Brain microvascular endothelial cell (primary cell): Measurements from ENCODE around the gene VSIG1.

Source experiments
- DNase-seq: peaks from one replicate; pipeline ENCODE4 v3.0.0-alpha.2; 2020
- H3K27ac ChIP-seq: fragments of 250-450 bp; sonication (Bioruptor Pico); 2 replicates; pipeline ENCODE4 v1.5.1; 2020; ENCODE audit warnings: mild to moderate bottlenecking, moderate library complexity
- H3K27me3 ChIP-seq: fragments of 250-450 bp; sonication (Bioruptor Pico); replicated peaks from 2 replicates; pipeline ENCODE4 v1.5.1; 2020; ENCODE audit warnings: mild to moderate bottlenecking
- H3K36me3 ChIP-seq: fragments of 250-450 bp; sonication (Bioruptor Pico); replicated peaks from 2 replicates; pipeline ENCODE4 v1.5.1; 2020; ENCODE audit warnings: mild to moderate bottlenecking
- H3K4me3 ChIP-seq: 2 replicates; pipeline ENCODE4 v1.5.1; 2011; ENCODE audit warnings: low read depth, mild to moderate bottlenecking, control low read depth, low read length, moderate library complexity
- in situ Hi-C: cut with HindIII; loops from 2 replicates; pipeline ENCODE4 v1.10.0; 2017; ENCODE audit warnings: low sequenced_read_pairs, low pct_ligation_motif_present
- TF ChIP-seq, protein P1 (sequence below): IDR thresholded peaks from 2 replicates; pipeline ENCODE4 v1.5.1; 2011; ENCODE audit warnings: low read depth, mild to moderate bottlenecking, moderate library complexity, low read length, control low read depth, inconsistent platforms; ENCODE audit errors: missing control alignments

Gene VSIG1

DNA sequence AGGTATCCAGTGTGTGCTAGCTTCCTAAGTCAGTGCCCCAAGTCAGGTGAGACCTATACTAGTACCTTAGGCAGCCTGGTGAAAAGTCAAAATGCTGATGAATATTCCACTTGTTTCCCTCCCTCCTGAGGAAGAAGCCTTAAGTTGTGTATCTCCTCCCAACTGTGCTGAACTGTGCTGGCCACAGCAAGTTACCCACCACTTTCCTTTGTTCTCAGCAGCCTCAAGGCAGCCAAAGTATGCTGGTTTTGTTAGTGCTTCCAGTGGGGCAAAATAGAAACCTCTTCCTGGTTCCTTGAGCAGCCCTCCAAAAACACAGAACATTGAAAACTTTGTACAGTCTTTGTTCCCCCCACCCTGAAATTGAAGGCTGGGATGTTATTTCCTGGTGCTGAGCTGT, 60.6 kb downstream of the VSIG1 start:
- in situ Hi-C loops, result no loop called here
- Histone ChIP-seq H3K4me3 (no peak overlapping the region), H3K27ac (no peak overlapping the region), H3K36me3 (no peaks in the 10 kb centered on the region), H3K27me3 (no peaks in the 10 kb centered on the region)
- TF ChIP-seq, protein P1, sequence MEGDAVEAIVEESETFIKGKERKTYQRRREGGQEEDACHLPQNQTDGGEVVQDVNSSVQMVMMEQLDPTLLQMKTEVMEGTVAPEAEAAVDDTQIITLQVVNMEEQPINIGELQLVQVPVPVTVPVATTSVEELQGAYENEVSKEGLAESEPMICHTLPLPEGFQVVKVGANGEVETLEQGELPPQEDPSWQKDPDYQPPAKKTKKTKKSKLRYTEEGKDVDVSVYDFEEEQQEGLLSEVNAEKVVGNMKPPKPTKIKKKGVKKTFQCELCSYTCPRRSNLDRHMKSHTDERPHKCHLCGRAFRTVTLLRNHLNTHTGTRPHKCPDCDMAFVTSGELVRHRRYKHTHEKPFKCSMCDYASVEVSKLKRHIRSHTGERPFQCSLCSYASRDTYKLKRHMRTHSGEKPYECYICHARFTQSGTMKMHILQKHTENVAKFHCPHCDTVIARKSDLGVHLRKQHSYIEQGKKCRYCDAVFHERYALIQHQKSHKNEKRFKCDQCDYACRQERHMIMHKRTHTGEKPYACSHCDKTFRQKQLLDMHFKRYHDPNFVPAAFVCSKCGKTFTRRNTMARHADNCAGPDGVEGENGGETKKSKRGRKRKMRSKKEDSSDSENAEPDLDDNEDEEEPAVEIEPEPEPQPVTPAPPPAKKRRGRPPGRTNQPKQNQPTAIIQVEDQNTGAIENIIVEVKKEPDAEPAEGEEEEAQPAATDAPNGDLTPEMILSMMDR, result no peak
- DNase-seq, result no peak

DNA sequence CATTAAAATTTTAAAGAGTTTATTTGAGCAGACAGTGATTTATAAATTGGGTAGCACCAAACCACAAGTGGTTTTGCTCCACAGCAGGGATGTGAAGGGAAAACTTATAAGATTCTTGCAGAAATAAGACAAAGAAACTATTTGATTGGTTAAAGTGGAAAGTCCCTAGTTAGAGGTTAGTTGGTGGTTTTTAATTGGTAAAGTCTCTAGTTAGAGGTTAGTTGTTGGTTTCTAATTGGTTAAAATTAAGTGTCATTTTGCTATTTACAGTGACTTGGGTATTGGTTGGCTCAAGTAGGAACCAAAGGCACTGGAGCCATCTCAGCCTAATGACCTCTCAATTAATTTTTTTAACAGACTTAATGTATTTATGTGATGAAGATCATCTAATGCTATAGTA, 69.7 kb downstream of the VSIG1 start:
- in situ Hi-C loops, result no loop called here
- no peak for DNase-seq

DNA sequence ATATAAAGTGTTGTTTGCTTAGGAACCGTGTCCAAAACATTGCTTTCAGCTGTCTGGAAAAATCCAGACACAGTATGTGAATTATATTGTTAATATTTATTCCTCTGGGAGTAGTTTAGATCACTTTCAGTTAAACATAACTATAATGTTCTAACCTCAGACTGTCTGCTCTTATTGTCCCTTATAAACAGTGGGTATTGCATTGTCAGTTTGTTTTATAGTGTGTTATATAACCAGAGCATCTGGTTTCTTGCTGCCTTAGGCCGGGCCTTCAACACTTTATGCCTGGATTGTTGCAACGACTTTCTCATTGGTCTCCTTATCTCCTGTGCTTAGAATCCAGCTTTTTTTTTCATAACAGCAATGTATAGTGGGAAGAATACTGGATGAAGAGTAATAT, 73.1 kb downstream of the VSIG1 start:
- TF ChIP-seq, protein P1, result no peak
- no peak for DNase-seq
- H3K36me3 ChIP-seq, result no peaks in the 10 kb centered on the region
- no peak overlapping the region for H3K27ac ChIP-seq
- no peaks in the 10 kb centered on the region for H3K27me3 ChIP-seq
- in situ Hi-C loops, result no loop called here
- H3K4me3 ChIP-seq, result no peak overlapping the region

More for the DNA sequence above, 69.7 kb downstream of the VSIG1 start:
- TF ChIP-seq, protein P1, result no peak
- H3K4me3 ChIP-seq, result no peak overlapping the region
- H3K36me3 ChIP-seq, result no peaks in the 10 kb centered on the region
- H3K27ac ChIP-seq, result no peak overlapping the region
- H3K27me3 ChIP-seq, result no peaks in the 10 kb centered on the region

DNA sequence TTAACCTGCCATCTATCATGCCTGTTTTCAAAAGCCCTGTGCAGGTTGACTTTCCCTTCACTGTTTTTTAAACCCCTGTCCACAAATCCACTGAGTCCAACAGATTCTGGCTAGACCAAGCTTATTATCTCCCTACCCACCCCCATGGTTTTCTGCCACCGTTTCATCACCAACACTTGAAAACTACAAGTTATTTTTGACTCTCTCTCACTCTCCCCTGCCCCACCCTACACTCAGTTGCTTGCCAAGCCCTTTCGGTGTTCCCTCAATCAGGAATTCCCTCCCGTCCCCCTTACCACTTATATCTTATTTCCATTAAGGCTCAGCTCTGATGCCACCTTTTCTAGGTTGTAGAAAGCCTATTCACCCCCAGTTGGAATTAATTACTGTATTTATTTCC, 76.4 kb downstream of the VSIG1 start:
- TF ChIP-seq, protein P1, result no peak

DNA sequence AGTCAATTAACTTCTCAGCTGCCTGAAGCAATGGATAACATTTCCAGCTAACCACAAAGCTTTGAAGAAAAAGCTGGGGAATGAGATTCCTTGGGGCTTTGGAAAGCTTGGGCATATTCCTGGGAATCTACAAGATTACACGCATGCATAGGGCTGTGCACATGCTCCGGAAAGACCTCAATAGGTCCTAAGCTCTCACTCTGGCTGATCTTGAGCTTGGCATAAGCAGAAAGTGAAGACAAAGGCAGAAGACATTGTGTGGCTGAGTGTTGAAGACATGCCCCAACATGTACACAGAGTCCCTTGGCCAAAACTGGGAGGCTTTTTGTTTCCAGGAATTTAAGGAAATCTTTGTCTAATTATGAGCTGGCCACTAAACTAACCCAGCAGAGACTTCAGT, 77.9 kb downstream of the VSIG1 start:
- no peaks in the 10 kb centered on the region for H3K27me3 ChIP-seq
- H3K27ac ChIP-seq, result no peak overlapping the region
- TF ChIP-seq, protein P1, result no peak
- no peaks in the 10 kb centered on the region for H3K36me3 ChIP-seq
- in situ Hi-C loops, result no loop called here
- H3K4me3 ChIP-seq, result no peak overlapping the region
- no peak for DNase-seq

More for the DNA sequence above, 76.4 kb downstream of the VSIG1 start:
- Histone ChIP-seq H3K36me3 (no peaks in the 10 kb centered on the region), H3K4me3 (no peak overlapping the region), H3K27ac (no peak overlapping the region), H3K27me3 (no peaks in the 10 kb centered on the region)
- in situ Hi-C loops, result no loop called here
- DNase-seq, result no peak

DNA sequence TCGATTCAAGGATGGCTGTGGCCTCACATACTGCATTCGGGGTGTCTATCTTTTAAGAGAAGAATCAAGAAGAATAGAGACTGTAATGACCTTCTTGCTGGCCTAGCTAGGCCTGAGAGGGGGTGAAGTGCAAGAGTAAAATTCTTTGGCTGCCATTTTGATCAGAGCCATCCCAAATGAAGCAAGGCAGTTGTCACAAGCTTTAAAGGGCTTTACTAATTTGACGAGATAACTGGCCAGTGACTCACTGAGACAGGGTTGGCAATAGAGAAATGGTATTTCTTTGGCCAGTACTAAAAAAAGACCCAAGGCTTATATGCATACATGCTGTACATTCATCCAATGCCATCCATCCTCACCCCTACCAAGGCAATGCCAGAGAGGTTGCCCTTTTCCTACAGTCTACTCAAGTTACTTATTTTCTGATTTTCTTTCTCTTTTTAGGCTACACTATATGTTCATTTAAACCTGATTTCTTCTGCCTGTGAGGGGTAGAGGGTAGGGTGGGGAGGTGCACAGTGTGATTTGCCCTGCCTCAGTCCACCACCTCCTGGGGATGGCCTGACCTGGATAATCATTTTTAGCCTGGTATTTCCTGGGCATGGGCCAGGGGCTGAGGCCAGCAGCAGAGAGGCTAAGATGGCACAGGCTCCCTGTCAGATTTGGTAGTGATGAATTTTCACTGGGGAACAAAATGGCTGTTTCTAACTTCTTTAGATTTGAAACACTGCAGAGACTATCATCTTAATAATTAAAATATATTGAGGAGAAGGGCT, 78.9 kb downstream of the VSIG1 start:
- no peaks in the 10 kb centered on the region for H3K36me3 ChIP-seq
- no peak overlapping the region for H3K27ac ChIP-seq
- H3K27me3 ChIP-seq, result no peaks in the 10 kb centered on the region
- no peak overlapping the region for H3K4me3 ChIP-seq
- no peak for DNase-seq
- TF ChIP-seq, protein P1, result no peak
- in situ Hi-C loops, result no loop called here
